Activated T-cell treated with anti-CD3 and anti-CD28 coated beads for 48 hours (primary cell): ENCODE results near the gene CCDC122.

ENCODE experiments used
- DNase-seq: peaks from one replicate; pipeline ENCODE4 v3.0.0-alpha.2; 2020; ENCODE audit warnings: low read depth

CCDC122 gene

DNA sequence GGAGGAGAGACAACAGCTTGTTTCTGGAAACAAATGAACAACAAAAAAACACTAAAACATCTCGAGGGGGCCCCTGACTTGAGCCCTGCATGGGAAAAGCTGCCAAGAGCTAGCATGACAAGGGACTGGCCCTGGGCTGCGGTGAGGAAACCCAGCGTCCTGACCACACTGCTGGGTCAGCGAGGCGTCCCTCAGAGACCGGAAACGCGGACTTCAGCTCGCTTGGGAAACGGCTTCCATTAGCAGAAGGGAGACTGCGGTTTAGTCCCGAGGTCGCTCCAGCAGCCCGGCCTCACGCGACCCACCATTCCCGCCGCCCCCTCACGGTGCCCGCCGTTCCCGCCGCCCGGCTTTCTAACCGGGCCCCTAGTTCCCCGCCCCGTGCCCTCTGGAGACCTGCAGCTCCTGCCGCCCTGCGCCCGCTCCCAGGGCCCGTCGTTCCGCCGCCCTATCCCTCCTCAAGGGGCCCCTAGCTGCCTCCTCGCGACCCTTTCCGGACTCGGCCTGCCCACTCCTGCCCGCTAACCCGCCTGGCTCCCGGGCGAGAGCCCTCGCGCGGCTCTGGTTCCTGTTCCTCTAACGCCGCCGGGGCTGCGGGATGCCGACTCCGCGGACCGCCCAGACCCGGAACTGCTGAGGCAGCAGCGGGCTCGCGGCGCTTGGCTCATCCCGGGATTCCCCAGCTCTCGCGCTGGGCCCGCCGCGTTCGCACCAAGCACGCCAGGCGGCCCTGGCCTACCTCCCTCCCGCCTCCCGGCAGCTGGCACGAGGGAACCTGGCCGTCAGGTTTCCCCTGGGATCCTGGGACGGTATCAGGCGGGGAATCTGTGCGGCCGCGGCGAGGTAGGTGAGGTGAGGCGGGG is at the start of gene CCDC122:
Gene CCDC122 (minus strand): TSS at position 849 of the 863 bp plus-strand sequence. CDS start 10,364 bp downstream, outside the sequence.
- DNase-seq, result peak; percentile 74

- no peak for DNase-seq
Measured at GRCh38 chr13:43924549-43925245, 45.2 kb upstream of the CCDC122 start.

DNA sequence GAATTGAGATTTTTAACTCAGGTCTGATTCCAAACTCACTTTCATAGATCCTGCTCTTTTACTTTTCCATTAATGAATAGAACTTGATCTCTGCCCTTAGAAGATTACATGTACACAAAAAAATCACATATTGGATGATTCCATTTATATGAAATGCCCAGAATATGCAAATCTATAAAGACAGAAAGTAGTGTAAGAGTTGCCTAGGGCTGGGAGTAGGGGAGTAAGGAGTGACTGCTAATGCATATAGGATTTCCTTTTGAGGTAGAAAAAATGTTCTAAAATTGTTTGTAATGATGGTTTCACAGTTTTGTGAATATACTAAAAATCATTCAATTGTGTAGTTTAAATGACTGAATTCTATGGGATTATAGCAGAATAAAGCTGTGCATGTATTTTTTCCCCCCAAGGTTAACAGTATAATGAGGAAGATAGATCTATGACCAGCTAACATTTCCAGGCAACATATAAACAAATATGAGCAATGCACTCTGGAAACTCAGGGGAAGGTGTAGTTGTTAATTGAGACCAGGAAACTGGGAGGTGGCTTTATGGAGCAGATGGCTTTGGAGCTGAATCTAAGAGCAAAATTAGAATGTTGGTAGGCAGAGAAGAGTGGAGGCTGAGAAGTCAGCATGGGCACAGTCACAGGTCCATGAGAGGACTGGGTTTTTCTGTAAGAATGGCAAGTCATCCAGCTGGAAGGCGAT is 41.6 kb upstream of the CCDC122 start:
- DNase-seq, result no peak

- no peak for DNase-seq
Measured at GRCh38 chr13:43918636-43919035, 39.1 kb upstream of the CCDC122 start.

- DNase-seq, result no peak
Measured at GRCh38 chr13:43916828-43917227, 37.3 kb upstream of the CCDC122 start.

DNA sequence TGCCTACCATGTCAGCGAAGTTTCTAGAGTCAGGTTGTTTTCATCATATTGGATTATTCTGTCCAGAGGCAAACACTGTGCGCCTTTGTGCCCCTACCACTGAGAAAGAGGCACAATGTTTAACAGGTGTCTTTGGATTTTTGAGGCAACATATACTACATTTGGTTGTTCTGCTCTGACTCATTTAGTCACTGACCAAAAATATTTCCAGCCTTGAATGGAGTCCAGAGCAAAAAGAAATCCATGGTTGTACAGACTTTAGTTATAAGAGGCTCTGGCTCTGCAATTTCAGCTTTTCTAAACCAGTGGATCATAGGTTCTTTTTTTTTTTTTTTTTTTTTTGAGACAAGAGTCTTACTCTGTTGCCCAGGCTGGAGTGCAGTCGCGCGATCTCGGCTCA is 35.9 kb upstream of the CCDC122 start:
- no peak for DNase-seq

- no peak for DNase-seq
Measured at GRCh38 chr13:43911871-43912270, 32.3 kb upstream of the CCDC122 start.

GRCh38 chr13:43911278-43911677 is 31.7 kb upstream of the CCDC122 start:
- DNase-seq, result no peak

DNA sequence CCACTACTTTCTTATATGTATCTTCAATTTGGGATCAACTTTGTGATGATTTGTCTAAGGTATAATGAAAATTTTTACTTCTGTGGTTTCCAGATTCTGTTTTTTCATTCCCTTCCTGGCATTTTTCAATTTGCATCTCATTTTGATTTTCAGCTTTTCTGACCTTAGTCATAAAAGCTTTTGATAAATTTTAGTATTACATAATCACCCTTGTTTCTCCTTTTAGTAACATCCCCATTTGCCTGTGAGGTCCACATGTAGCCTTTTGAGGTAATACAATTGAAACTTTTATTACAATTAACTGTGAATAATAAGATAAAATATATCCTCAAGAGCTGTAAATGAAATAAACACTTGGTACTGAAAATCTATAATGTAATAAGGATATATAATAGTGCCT is 31.3 kb upstream of the CCDC122 start:
- DNase-seq, result no peak

DNA sequence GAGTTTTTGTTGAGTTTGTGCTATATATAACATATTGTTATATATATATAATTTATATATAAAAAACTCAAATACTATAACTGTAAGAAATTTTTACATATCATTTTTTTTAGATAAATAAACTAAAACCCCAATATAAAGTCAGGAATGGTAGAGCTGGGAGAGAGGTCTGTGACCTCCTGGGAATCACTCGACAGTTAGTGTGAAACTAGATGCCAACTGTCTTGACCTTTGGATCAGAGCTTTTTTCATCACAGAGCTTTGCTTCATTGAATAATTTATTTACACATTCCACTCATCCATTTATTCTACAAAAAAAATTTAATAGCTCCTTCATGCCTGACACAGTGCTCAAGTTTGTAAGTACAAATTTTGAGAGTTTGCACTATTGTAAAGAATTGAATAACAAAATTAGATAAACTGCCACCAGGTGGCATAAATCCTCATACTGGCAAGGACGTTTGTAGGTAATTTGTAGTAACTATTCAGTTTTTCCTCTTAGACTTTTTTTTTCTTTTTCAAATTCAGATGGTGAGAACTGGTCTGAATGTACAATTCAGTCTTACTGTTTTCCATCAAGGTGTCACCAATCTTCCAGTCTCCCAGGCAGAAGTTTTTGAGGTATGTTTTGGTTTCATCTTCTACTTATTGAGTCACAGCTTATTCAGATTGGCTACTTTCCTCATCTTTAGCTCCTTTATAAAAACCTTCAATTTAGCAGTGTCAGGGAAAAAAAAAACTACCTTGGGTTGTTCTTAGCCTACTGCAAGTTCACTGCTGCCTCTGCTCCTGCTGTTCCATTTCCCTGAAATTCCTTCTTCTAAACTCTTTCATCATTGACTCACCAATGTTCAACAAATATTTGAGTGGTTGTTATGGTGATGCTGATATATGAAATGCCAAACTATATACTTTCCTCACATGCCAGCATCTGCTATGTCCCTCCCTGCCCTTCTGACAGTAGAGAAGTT is 28.9 kb upstream of the CCDC122 start:
- DNase-seq, result no peak

GRCh38 chr13:43905435-43906031 is 26.0 kb upstream of the CCDC122 start:
- no peak for DNase-seq

DNA sequence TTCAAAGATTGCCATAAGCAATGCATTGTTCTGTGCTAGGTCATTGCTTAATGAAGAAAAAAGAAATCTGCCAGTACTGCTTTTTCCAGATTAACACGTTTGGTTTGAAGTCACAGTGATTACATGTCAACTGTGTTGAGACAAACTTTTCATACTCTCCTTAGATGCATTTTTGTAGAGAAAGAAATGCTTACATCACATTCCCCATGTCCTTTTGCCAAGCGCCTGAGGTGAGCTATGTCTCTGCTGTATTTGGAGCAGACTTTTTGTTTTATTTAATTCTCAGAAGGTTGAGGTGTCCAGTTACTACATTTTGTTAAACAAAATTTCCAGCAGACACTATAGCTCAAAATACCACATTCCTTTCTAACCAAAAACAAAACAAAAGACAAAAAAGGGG is 16.4 kb upstream of the CCDC122 start:
- no peak for DNase-seq

DNA sequence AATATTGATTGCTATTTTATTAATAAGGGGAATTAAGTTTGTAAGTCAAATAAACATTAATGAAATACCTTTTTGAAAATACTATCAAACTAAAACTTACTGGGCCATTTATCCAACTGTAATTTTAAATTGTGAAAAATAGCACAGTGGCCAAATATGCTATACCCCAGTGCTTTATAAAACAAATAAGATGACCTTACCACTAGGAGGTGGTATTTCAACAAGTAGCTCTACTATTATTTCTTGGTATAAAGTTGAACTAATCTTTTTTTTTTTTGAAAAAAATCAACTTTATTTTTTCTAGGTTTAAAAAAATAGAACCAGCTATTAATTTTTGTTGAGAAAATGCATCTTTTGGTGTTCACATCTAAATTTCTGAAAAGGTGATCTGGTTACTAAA is 14.9 kb upstream of the CCDC122 start:
- no peak for DNase-seq

GRCh38 chr13:43884222-43884621 is 4.7 kb upstream of the CCDC122 start:
- no peak for DNase-seq

DNA sequence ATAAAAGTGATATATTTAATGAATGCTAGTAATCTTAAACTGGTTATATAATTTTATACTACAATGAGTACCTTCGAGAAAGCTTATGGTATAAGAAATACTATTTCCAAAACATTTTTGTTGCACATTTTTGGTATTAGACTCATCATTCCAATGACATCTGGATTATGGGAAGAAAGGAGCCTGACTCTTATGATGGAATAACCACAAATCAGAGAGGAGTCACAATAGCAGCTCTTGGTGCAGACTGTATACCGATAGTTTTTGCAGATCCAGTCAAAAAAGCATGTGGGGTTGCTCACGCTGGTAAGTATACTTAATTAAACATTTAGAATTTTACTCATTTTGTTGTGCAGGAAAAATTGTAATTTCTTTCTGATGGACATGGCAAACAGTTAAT is 4.1 kb upstream of the CCDC122 start:
- DNase-seq, result no peak

- no peak for DNase-seq
Measured at GRCh38 chr13:43881580-43881979, 2.0 kb upstream of the CCDC122 start.

- no peak for DNase-seq
Measured at GRCh38 chr13:43880926-43881325, 1.4 kb upstream of the CCDC122 start.

GRCh38 chr13:43880214-43880855 is 795 bp upstream of the CCDC122 start:
- no peak for DNase-seq

DNA sequence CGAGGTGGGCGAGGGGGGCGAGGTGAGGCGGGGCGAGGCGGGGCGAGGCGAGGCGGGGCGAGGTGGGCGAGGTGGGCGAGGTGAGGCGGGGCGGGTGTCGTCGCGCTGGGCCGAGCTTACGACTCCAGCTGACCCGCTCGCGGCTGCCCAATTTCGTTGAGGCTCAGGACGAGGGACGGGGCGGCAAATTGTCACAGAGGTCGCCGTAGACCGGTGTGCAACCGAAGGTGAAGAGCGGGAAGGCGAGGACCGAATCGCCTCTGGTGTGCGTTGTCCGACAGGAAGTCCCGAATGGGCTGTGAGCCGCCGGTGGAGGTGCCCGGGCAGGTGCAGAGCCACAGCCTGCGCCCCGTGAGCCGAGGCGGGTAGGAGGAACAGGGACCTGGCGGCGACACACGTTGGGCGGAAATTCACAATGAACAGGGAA is 228 bp upstream of the CCDC122 start, which contains the start of gene LACC1:
Gene LACC1 (plus strand): TSS at position 150 of the 427 bp plus-strand sequence. CDS start 1,082 bp downstream, outside the sequence.
- DNase-seq, result no peak

DNA sequence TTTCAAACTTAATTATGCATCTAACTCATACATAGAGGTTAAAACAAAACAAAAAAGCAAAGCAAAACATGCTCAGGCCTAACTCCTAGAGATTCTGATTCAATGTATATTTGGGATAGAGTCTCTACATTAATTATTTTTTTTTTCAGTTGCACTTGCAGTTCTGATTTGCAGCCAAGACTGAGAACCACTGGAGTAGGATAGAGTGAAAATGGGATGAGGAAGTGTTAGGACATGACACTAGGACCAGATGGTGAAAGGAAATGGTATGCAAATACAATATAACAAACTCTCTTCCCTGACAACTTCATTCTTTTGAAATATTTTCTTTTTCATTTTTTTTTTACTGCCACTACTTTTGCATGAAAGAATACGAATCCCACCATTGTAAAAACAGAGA is 1.8 kb downstream of the CCDC122 start:
- DNase-seq, result no peak
